ENCODE data around the gene PTX4.

PTX4 gene

DNA sequence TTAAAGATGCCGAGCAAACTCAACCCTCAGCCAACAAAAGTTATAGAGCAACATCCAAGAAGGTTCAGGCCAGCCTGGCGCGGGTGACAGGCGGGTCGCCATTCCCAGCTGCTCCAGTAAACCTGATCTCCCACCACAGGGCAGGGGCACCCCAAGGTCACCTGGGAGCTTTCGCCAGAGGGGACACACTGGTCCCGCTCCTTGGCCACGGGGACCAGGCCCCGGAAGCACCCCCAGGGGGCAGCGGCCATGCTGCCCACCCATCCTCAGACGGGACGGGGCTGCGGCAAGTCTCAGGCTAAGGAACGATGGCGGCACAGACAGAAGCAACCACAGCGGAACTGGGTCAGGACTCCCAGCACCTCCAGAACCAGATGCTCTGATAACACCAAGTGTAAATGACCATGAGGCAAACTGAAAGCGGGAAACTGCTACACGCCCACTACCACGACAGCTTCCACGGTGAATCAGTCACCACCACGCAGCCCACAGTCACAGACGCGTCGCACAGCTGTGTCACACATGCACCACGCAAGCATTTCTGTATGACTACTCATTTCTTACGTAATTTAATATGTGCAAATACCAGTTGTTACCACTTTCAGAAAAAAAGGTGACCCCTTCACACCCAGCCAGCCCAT lies 30.3 kb downstream of the PTX4 start:
- no peak for DNase-seq

DNA sequence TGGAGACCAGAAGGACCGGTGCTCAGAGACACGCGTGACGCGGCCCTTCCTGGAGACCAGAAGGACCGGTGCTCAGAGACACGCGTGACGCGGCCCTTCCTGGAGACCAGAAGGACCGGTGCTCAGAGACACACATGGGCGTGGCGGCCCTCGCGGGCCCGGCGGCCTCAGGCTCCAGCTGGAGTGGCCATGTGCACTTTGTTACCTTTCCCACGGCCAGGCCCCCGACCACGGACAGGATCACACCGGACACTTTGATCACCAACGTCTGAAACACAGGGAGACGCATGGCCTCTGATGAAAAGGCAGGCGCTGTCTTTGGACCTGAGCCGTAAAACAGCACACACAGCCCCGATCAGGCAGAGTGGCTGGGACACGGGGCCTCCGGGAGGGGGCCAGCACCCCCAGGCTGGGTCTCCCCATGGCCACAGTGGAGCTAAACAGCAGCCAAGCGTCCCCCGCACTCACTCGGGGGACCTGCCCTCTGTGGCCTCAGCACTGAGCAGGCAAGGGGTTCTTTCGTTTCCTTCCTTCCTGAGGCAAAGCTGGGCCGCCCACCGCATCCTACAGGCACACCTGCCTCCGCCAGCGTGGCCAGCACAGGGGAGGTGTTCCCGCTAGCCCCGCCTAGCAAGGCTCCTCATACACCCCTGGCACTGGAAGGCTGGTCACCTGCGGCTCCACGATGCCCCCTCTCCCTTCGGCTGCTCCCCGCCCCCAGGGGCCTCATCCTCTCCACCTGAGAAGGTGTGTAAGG lies 31.1 kb downstream of the PTX4 start:
- no peak for DNase-seq

DNA sequence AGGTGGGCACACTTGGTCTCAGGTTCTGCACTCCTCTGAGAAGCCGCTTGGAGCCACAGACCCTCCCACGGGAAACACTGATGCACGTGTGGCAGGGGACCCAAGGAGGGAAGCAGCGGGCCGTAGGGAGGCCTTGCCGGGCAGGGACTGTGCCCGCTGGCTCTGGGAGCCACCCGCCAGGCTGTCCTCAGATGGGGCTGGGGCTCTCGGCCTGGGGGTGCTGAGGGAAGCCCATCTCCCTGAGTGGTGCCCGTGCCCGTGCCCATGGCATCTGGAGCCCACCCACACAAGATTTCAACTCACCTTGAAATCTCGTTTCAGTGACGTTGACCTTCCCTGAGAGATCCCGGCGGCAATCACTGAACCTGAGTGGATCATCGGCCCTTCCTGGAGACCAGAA lies 31.8 kb downstream of the PTX4 start:
- no peak for DNase-seq

DNA sequence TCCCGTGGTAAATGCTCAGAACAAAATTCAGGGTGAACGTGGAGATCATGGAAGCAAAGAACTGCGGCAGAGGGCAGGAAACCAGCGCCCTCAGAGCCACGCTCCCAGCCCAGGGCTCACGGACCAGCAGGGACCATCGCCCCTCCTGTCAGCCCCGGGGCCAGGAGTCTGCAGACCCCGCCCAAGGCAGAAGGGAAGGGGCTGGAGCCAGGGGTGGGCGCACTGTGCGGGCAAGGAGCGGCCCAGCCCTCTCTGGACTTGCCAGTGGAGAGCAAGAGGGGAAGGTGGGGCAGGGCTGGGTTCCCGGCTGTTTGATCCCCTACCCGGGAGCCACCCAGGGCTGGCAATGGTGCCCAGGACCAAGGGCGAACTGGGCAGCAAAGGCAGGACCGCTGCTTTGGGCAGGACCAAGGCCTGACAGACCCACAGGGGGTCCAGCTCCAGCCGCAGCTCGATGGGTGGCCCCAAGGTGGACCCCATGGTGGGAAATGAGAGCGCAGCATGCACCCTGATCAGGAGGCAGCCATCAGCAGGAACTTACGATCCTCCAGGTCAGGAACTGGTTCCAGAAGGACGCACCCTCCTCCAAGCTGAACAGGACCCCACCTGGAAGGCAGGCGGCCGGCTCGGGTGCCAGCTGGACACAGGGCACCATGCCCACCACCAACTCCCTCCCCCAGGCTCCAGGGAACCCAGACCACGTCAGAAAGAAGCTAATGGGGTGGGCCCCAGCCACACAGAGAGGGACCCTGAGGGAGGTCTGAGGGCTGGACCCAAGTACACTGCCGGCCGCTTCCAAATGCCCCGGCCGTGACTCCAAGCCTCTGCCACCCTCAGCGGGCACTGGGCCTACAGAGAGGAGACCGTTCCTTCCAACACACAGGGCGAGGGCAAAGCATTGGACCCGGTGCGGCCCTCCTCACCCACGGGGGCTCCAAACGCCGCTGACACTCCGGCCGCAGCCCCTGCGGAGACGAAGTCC lies 33.3 kb downstream of the PTX4 start:
- DNase-seq, result no peak

DNA sequence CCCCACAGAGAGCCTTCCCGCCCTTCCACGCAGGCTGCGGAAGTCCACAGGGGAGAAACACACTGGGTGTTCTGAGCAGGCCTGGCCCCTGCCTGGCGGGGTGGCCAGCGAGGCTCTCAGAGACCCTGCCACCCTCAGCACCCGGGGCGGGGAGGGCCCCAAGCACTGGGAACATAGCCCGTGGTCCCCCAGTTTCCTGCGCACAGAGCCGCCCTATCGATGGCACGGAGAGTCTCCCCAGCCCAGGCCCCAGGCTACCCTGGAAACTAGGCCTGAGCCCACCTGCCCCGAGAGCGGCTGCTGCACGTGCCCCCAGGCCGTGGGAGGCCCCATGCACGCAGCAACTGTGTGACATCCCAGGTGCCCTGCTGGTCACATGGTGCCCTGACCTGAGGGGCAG lies 34.2 kb downstream of the PTX4 start:
- DNase-seq, result no peak

DNA sequence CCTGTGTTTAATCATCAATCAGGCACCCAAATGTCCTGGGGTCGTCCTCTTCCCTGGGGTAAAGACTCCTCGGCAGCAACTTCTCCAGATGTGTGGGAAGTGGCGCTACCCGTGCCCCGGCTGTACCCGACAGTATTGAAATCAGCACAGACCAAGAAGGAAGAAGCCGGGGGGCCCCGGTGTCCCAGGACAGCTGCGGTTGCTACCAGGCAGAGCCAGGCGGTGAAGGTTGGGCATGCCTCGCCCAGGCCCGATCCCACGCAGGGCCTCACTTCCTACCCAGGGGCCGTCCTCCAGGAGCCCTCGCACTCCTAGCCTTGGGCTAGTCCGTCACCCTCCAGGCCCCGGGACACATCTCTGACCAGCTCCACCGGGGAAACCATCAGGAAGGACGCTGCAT lies 35.4 kb downstream of the PTX4 start:
- DNase-seq, result no peak

DNA sequence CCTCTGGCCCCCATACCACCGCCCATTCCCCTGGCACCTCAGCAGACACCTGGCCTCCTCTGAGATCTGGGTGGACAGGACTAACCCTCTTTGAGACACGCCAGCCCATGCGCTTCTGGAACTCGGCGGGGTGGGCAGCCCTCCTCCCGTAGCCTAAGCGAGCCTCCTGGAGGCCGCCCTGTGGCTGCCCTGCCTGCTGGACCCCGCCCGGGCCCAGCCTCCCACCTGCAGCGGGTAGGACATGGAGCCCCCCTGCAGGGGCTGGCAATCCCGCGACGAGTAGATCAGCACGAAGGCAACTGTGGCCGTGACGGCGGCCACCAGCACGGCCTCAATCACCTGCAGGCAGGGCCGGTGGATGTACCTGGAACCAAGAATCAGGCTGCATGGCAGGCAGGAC lies 36.2 kb downstream of the PTX4 start:
- DNase-seq, result no peak

DNA sequence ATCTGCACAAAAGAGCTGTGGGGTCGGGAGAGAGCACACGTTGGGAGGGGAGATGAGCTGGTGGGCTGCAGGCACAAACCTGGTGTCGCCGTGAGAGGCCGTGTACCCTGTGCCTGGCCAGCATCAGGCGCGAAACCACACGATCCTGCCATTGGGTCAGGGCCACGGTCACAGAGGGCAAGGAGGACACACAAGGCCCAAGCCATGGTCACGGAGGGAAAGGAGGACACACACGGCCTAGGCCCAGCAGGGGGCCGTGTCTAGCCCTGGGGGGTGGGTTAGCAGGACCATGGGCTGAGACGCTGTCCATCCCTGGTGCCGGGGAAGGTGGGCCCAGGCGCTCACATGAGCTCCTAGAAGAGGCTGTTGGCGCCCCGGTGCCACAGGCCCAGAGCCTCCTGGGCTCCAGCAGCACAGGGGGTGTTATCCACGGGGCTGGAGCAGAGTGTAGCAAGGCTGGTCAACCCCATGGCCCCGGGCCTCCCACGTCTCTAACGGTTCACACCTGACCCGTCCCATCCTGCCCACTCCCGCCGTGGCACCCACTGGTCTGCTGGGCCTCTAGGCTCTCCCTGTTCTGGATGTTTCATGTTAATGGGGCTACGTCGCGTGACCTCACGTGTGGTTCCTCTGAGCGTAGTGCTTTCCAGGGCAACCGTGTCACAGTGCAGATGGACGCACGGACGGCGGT lies 36.9 kb downstream of the PTX4 start:
- no peak for DNase-seq

DNA sequence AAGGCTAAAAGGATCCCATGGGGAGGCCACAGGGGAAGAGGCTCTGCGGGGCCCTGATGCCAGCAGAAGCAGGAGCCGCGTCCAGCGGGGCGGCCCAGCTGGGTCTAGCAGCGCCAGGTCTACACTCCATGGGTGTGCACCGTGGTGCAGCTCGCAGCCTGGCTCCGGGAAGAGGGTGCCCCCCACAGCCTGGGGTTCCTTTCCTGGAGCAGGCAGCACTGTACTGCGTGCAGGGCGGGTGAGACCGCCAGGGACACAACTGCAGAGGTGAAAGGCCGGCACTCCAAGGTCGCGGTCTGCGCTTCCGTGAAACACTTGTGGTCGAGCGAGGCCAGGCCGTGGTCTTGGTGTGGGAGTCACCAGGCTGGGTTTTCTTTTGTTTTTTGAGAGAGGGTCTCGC lies 37.9 kb downstream of the PTX4 start:
- DNase-seq, result no peak

DNA sequence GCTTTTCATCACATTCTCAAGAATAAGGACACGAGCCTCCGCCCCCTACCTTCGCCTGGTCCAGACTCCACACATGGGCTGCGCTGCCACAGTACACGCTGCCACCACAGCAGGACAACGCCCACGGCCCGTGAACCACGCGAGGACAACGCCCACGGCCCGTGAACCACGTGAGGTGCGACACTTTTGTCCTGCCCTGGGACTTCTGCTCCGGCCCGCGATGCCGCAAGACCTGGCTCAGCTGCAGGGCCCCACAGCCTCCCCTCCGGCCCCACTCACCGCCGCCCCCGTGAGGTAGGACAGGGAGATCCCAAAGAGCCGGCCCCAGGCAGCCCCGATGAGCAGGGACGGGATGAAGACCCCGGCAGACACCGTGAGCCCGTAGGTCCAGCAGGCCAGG lies 38.5 kb downstream of the PTX4 start:
- no peak for DNase-seq

DNA sequence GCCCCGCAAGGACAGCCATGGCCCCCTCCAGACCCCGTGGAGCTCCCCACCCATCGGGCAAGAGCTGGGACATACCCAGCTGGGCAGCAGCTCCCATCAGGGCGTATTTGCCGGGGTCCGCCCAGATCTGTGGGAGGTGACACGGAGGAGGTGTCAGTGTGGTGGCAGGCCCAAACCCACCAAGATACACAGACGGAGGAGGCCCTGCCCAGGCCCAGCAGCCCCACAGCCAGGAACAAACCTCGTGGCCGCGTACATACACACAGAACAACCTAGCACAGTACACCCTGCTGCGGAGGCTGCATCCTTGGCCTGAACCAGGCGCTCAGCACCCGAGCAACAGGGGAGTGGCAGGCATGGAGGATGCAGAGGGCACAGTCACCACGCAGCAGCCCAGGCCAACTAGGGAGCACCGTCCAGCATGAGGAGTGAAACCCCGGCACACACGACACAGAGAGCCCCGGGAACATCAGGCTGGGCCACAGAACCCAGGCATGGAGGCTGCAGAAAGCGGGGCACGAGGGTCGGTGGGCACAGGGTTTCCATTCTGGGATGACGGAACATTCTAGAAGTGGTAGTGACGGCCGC lies 39.4 kb downstream of the PTX4 start:
- no peak for DNase-seq

DNA sequence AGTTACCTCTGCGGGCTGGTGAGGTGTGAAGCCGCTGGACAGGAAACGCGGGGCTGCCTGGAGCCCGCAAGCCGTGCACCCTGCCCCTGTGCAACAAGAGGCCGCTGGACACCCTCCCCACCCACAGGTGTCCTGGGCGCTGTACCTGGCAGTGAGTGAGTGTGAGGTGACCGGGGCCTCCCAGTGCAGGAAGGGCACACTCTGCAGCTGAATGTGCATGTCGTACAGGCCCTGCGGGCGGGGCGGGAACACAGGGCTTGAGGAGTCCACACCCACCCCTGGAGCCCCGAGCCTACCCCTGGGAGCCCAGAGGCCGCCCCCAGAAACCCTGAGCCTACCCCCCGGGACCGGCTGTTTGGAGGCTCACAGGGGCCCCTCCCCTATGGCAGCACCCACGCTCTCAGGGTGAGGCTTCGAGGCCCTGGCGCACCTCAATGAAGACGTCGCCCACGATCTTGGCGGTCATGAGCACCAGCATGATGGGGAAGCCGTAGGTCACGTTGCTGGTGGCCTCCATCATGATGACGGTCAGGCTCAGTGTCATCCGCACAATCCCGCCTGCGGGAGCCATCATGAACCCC lies 40.1 kb downstream of the PTX4 start:
- no peak for DNase-seq

DNA sequence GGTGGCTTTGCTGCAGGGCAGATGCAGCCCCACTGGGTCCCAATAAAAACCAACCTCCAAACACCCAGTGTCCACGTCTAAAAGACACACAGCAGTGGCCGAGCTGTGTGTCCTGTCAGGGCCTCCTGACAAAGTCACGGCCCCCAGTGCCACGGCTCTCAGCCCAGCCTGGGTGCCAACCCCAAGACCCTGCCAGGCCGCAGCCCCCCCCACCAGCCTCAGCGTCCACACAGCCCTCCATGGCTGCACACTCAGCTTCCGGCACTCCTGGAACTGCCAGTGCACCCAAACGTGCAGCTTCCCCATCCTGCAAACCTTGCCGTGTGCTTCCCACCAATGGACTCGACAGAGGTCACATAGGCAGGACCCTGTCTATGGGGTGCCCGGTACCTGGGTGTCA lies 40.8 kb downstream of the PTX4 start:
- no peak for DNase-seq

DNA sequence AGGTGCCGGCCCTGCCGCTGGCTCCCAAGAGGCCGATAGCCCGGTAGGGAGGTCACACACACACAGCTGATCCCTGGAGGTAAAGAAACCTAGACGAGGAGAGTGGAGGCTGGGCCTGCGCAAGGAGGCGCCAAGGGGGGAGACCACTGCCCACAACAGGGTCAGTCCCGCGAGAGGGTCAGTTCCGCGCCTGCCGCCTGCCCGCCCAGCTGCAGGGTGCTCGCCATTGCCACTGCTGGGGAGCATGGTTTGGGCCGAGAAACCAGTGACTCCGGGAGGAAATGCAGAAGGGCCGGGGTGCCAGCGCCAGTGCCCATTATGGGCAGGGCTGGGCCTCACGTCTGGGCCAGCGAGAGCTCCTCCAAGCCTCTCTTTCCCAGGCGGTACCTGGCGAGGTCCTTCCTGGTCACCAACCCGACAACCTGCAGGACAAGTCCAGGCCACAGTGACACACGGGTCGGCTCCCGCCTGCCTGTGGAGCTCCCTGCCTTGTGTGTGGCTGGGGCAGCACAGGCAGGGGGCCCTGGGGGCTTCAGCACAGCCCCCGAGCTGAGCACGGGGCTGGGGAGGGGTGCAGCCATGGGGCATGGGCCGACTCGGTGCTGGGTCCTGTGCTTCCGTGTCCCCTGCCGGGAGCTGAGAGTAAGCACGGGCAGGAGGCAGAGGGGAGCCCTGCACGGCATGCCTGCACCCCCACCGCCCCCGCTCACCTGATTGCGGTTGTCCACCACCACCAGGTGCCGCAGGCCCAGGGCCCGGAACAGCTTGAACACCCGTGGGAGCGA lies 42.3 kb downstream of the PTX4 start:
- DNase-seq, result no peak

DNA sequence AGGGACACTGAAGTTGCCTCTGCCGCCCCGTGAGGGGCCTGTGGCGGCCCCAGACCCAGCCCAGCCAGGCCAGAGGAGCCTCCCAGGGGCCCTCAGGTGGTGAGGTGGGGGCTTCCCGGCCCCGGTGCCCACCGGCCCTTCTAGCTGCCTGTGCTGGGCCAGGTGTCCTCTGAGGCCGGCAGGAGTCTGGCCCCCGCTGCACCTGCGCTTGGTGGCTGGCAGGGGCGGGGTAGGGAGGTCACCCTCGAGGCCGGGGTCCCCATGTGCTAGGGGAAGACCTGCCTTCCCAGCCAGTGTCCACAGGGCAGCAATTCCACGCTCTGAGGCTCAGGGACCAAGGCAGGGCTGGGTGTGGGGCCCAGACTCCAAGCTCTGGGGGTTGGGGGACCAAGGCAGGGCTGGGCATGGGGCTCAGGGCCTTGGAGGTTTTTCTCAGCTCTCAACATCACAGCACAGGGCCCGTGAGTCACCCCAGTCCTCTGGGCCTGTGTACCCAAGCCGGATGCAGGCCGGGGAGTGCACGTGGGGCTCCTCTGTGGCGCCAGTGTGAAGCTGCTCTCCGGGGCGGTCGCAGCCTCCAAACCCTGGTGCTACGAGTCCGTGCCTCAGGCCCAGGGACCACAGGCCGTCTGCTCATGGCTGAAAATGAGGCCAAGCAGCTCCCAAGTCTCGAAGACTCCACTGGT lies 43.1 kb downstream of the PTX4 start:
- DNase-seq, result no peak

DNA sequence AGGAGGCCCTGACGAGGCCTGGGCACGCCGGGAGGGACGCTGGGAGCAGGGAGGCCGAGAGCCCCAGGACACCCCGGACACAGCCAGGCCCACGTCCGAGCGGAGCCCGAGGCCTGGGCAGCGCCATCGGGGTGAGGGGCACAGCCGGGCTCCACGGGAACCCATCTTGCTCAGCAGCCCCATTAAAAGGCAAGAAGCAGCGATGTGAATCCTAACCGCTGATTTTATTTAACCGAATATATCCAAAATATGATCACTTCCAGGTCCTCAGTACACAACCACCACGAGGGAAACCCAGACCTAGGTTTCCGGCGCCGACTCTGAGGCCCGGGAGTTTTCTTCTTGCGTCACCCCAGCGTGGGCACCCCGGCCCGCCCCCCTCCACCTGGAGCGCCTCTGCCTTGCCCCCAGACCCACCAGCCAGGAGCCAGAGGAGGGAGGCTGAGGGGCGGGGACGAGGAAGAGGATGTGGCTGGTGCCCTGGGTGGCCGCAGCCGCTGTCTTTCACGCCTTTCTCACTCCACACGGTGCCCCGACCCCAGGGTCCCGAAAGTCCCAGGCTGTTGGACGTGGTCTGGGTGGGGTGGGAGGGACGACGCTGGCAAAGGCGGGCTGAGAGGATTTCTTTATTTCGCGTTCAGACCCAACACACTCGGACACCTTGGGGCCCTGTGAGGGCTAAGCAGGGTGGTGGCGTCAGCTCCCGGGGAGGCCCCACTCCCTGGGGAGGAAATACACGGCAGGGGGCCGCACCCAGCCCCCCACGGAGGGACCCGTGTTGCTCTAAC lies 43.8 kb downstream of the PTX4 start:
- no peak for DNase-seq

DNA sequence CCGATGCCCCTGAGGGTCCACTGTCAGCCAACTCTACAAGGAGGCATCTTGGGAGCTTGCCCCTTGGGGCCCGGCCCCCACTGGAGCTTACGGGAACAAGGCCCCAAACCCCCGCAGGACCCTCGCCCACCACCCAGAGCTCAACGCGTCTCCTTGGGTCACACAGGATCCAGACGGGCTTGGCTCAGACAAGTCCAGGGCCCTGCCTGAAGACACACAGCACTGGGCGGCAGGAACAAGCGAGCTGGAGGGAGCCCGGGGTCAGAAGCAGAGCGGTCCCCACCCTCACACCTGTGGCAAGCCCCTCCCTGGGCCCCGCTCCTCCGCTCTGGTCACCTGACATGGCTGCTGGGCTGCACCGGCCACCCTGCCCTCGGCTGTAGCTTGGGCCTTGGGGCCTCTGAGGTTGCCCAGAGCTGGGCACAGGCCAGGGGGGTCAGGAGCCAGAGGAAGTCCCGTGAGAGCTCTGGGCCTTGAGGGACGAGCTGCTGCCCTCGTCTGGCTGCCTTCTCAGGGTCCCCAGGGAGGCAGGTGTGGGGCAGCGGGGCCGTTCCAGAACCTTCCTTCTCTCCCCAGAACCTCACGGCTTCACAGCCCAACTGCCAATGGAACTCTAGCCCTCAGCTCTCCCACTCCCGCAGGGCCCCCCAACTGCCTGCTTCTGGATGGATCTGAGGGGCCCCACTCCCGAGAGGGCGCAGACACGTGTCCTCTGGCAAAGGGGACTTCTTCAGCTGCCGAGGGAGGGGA lies 44.6 kb downstream of the PTX4 start, which contains the start of gene CCDC154:
CCDC154 (minus strand) TSS at position 577 of the 750 bp plus-strand sequence; CDS start at position 343, 234 bp downstream.
- no peak for DNase-seq

DNA sequence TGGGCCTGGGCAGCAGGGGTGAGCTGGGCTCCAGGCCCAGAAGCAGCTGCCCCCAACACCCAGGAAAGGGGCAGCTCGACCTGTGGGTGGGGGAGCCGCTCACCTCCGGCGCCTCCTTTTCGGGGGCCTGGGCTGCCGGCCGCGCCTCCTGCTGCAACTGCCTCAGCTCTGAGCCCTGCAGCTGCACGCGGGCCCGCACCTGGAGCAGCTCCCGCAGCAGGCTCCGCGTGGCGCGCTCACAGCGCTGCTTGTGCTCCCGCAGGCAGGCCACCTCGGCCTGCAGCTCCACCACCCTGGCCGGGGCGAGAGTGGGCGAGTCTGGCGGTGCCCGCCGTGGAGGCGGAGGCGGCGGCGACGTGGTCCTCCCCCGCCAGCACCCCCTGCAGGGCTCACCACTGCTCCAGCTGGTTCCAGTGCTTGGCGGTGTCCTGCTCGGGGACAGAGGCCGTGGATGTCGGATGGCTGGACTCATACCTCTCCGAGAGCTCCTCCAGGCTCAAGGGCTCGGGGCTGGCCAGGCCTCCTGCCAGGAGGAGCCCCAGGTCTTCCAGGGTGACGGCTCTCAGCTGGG lies 45.3 kb downstream of the PTX4 start:
- no peak for DNase-seq

DNA sequence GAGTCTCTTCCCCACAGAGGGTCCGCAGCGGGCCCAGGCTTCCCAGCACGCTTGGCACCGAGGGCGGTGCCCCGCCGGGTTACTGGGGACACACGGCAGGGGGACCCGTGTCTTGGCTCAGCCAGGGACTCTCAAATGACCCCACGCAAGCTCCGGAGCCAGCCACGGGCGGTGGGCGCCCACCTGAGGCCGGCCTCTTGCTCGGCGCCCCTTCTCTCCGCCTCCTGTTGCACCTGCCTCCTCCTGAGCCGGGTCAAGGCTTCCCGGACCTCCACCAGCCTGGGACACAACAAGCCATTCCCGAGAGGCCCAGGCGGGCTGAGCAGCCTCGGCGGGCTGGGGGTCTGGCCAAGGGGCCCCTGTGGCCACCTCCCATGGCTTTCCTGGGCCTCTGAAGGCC lies 46.0 kb downstream of the PTX4 start:
- no peak for DNase-seq
